Hepatocyte (in vitro differentiated cells): ENCODE results near the gene MUSK. TPM values are rescaled to one million over a fixed set of nuclear protein-coding genes. Genes with fewer than 3 reads are reported as not detected.

Source experiments
- DNase-seq: peaks from one replicate; pipeline ENCODE4 v3.0.0-alpha.2; 2016; ENCODE audit warnings: low spot score
- H2AFZ ChIP-seq: fragments of 200-600 bp; sonication (generic); 2 replicates; pipeline ENCODE4 v1.6.0; 2016; ENCODE audit warnings: antibody characterized with exemption, mild to moderate bottlenecking
- H3K27ac ChIP-seq: fragments of 200-600 bp; sonication (generic); 2 replicates; pipeline ENCODE4 v1.5.1; 2016; ENCODE audit warnings: mild to moderate bottlenecking
- H3K27me3 ChIP-seq: fragments of 200-600 bp; sonication (generic); 2 replicates; pipeline ENCODE4 v1.6.1; 2016
- H3K36me3 ChIP-seq: fragments of 200-600 bp; sonication (generic); replicated peaks from 2 replicates; pipeline ENCODE4 v1.5.1; 2016; ENCODE audit warnings: low read depth; ENCODE audit not compliant: insufficient read depth
- H3K4me1 ChIP-seq: fragments of 200-600 bp; sonication (generic); 2 replicates; pipeline ENCODE4 v1.5.1; 2016; ENCODE audit warnings: mild to moderate bottlenecking, moderate library complexity; ENCODE audit not compliant: insufficient read depth
- H3K4me2 ChIP-seq: fragments of 200-600 bp; sonication (generic); 2 replicates; pipeline ENCODE4 v1.6.0; 2016
- H3K4me3 ChIP-seq: fragments of 200-600 bp; sonication (generic); 2 replicates; pipeline ENCODE4 v1.5.1; 2016; ENCODE audit warnings: mild to moderate bottlenecking
- H3K79me2 ChIP-seq: fragments of 200-600 bp; sonication (generic); 2 replicates; pipeline ENCODE4 v1.6.0; 2017; ENCODE audit warnings: mild to moderate bottlenecking
- H3K9me2 ChIP-seq: fragments of 200-600 bp; sonication (generic); replicated peaks from 2 replicates; pipeline ENCODE4 v1.6.0; 2017; ENCODE audit warnings: mild to moderate bottlenecking; ENCODE audit not compliant: insufficient read depth
- H3K9me3 ChIP-seq: fragments of 200-600 bp; sonication (generic); 2 replicates; pipeline ENCODE4 v1.5.1; 2016; ENCODE audit warnings: low read depth, mild to moderate bottlenecking
- H4K20me1 ChIP-seq: fragments of 200-600 bp; sonication (generic); 2 replicates; pipeline ENCODE4 v1.6.0; 2016; ENCODE audit warnings: mild to moderate bottlenecking; ENCODE audit not compliant: insufficient read depth, poor library complexity, severe bottlenecking
- EZH2 ChIP-seq: fragments of 200-600 bp; sonication (generic); IDR thresholded peaks from 2 replicates; pipeline ENCODE4 v1.6.1; 2016; ENCODE audit warnings: antibody characterized with exemption, mild to moderate bottlenecking, borderline replicate concordance
- EZH2phosphoT487 ChIP-seq: fragments of 200-600 bp; sonication (generic); IDR thresholded peaks from one replicate; pipeline ENCODE4 v1.6.1; 2018; ENCODE audit warnings: antibody characterized with exemption, mild to moderate bottlenecking, low read depth, moderate library complexity; ENCODE audit not compliant: unreplicated experiment, severe bottlenecking
- WGBS: methylation state at CpG from one replicate; pipeline ENCODE4 v1.1.6; 2016; ENCODE audit warnings: low lambda C conversion rate; ENCODE audit errors: missing lambda C conversion rate; 5-methylcytosine and 5-hydroxymethylcytosine counted together
- polyA plus RNA-seq: library from polyadenylated mRNA; unstranded; fragments of >200 nt; fragmentation: Nextera tagmentation; extraction: Ambion mirVana; gene quantifications from 2 replicates; pipeline ENCODE4 v1.2.1, GENCODE V29; 2016
- total RNA-seq: library from RNA; depleted of rRNA; stranded (reverse); fragments of >200 nt; gene quantifications from 2 replicates; pipeline ENCODE4 v1.2.3, GENCODE V29; 2014
- TF ChIP-seq, protein P1 (sequence below): fragments of 200-600 bp; sonication (generic); IDR thresholded peaks from 2 replicates; pipeline ENCODE4 v1.5.1; 2016; ENCODE audit warnings: antibody characterized with exemption, mild to moderate bottlenecking; ENCODE audit not compliant: poor library complexity

MUSK gene
- total and polyA plus RNA-seq, 2 experiments from 2014 or later = 0.47 TPM; not detected in 1

DNA sequence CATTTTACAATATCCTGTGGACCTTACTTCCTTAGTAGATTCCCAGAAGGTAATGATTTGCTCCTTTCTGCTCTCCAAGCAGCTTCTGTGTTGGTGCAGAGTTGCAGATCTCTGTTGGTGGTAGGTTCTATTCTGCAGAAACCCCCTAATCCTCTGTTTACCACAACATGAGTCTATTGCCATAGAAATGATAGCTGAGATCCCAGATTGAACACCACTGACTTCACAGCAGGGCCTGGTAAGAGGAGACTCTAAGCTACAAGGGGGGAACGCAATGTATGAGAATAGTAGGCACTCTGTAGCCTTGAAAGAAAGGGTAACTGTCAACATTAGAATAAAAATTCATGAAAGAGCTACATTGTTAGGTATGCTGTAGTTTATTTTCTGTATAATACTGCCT lies 59.5 kb downstream of the MUSK start:
- no peak overlapping the region for H3K27ac ChIP-seq
- no peaks in the 10 kb centered on the region for H3K27me3 ChIP-seq
- H3K4me2 ChIP-seq = no peak overlapping the region
- DNase-seq = no peak
- H3K9me3 ChIP-seq = no peaks in the 10 kb centered on the region
- no peaks in the 10 kb centered on the region for H3K79me2 ChIP-seq
- no peaks in the 10 kb centered on the region for H3K4me1 ChIP-seq
- 75% methylated on average over 1 of the region's 1 CpG for WGBS
- no peak overlapping the region for H3K4me3 ChIP-seq
- TF ChIP-seq EZH2phosphoT487 (no peak), EZH2 (no peak)
- TF ChIP-seq, protein P1, sequence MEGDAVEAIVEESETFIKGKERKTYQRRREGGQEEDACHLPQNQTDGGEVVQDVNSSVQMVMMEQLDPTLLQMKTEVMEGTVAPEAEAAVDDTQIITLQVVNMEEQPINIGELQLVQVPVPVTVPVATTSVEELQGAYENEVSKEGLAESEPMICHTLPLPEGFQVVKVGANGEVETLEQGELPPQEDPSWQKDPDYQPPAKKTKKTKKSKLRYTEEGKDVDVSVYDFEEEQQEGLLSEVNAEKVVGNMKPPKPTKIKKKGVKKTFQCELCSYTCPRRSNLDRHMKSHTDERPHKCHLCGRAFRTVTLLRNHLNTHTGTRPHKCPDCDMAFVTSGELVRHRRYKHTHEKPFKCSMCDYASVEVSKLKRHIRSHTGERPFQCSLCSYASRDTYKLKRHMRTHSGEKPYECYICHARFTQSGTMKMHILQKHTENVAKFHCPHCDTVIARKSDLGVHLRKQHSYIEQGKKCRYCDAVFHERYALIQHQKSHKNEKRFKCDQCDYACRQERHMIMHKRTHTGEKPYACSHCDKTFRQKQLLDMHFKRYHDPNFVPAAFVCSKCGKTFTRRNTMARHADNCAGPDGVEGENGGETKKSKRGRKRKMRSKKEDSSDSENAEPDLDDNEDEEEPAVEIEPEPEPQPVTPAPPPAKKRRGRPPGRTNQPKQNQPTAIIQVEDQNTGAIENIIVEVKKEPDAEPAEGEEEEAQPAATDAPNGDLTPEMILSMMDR = no peak
- no peaks in the 10 kb centered on the region for H3K9me2 ChIP-seq
- no peak overlapping the region for H2AFZ ChIP-seq
- H4K20me1 ChIP-seq = no peaks in the 10 kb centered on the region
- H3K36me3 ChIP-seq = no peaks in the 10 kb centered on the region

DNA sequence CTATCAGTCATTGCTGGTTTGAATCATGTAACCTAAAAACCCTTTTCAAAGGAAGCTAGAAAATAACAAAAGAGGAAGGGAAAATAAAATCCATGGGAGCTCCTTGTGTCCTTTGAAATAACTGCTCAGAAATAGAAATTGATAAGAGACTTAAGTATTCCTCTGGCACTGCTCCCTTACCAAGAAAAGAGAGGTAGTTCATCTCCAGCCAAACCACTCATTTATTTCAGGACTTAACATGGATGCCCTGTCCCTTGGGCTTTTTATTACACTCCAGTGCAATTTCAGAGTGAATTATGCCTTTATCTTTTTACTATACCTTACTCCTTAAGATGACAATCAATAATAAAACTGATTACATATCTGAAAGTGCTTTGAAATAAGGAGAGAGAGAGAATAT lies 61.0 kb downstream of the MUSK start:
- Histone ChIP-seq H3K9me3 (no peaks in the 10 kb centered on the region), H3K27ac (no peak overlapping the region), H3K4me1 (no peaks in the 10 kb centered on the region), H2AFZ (no peak overlapping the region), H3K4me3 (no peak overlapping the region), H3K27me3 (no peaks in the 10 kb centered on the region), H3K79me2 (no peaks in the 10 kb centered on the region), H4K20me1 (no peaks in the 10 kb centered on the region), H3K36me3 (no peaks in the 10 kb centered on the region), H3K4me2 (no peak overlapping the region), H3K9me2 (no peaks in the 10 kb centered on the region)
- no peak for TF ChIP-seq EZH2phosphoT487
- no peak for TF ChIP-seq EZH2
- TF ChIP-seq, protein P1 = no peak
- DNase-seq = no peak

DNA sequence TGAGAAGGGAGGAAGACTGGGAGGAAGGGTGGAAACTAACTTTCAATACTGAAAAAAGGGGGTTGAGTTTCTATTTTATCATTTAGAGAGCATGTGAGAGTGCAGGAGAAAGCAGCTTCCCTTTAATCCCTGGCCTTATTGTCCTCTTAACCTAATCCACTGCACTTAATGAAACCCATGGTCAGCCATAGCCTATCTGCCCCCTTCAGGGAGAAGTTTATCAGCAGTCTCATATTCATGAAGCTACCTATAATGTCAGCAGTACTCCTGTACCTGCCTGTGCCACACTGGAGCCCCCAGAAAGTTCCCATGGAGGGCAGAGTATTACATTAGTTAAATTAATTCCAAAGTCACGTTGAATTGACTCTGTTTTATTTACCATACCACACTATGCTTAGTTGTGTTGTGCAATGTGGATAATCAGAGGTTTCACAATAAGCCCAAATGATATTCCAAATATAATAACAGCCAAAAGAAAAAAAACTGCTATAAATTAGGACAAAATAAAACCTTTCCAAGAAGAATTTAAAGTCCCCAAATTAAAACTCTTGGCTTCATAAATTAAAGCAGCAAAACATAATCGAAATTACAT lies 62.9 kb downstream of the MUSK start:
- Histone ChIP-seq H3K36me3 (no peaks in the 10 kb centered on the region), H3K27me3 (no peaks in the 10 kb centered on the region), H2AFZ (no peak overlapping the region), H4K20me1 (no peaks in the 10 kb centered on the region), H3K9me3 (no peaks in the 10 kb centered on the region), H3K4me3 (no peak overlapping the region), H3K9me2 (no peaks in the 10 kb centered on the region), H3K4me1 (no peaks in the 10 kb centered on the region), H3K27ac (no peak overlapping the region), H3K79me2 (no peaks in the 10 kb centered on the region), H3K4me2 (no peak overlapping the region)
- 88% methylated on average over 2 of the region's 2 CpGs for WGBS
- TF ChIP-seq EZH2 (no peak), EZH2phosphoT487 (no peak)
- TF ChIP-seq, protein P1 = no peak
- no peak for DNase-seq

DNA sequence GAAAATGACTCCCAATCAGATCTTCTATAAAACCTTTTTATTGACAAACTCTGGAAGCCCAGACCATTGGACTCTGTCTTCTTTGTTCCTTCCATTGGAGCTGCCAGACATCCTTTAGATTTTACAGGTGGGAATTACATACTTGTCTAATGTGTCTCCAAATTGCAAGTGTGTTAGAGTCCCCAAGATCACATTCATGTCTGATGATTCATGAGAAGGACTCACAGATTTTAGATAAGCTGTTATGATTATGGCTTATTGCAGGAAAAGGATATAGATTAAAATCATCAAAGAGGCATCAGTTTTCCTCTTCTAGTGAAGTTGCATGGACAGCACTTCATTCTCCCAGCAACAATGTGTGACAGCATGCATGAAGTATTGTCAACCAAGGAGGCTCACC lies 70.4 kb downstream of the MUSK start:
- H3K9me2 ChIP-seq = no peaks in the 10 kb centered on the region
- no peak overlapping the region for H3K4me3 ChIP-seq
- no peaks in the 10 kb centered on the region for H3K9me3 ChIP-seq
- no peak overlapping the region for H2AFZ ChIP-seq
- no peak for DNase-seq
- H3K4me1 ChIP-seq = no peaks in the 10 kb centered on the region
- H3K79me2 ChIP-seq = no peaks in the 10 kb centered on the region
- H3K4me2 ChIP-seq = no peak overlapping the region
- no peak for TF ChIP-seq EZH2phosphoT487
- TF ChIP-seq, protein P1 = no peak
- no peak for TF ChIP-seq EZH2
- no peaks in the 10 kb centered on the region for H4K20me1 ChIP-seq
- H3K27me3 ChIP-seq = no peaks in the 10 kb centered on the region
- no peak overlapping the region for H3K27ac ChIP-seq
- H3K36me3 ChIP-seq = no peaks in the 10 kb centered on the region
